SH-SY5Y (cell line): Measurements from ENCODE around the gene EGFL7.

ENCODE experiments used
- GATA2 ChIP-seq: IDR thresholded peaks from 2 replicates; pipeline ENCODE4 v1.6.1; 2011; ENCODE audit warnings: mild to moderate bottlenecking, low read depth, low read length
- GATA3 ChIP-seq: IDR thresholded peaks from 2 replicates; pipeline ENCODE4 v1.6.1; 2011; ENCODE audit warnings: low read depth, mild to moderate bottlenecking, low read length, moderate library complexity

GRCh38 chr9:136654820-136655535 lies 7.7 kb upstream of the EGFL7 start:
- no peak for TF ChIP-seq GATA2
- TF ChIP-seq GATA3 = no peak
